CD14-positive monocyte (primary cell): ENCODE results near the gene RAB40B. TPM values are rescaled to one million over a fixed set of nuclear protein-coding genes. Genes with fewer than 3 reads are reported as not detected.

Experiments used
- DNase-seq, 3 donors: peaks; one replicate each; pipeline ENCODE4 v3.0.0-alpha.2; 2011 to 2022
- H2AFZ ChIP-seq: 2 replicates; pipeline ENCODE4 v1.6.0; 2012; ENCODE audit warnings: mild to moderate bottlenecking, low read depth, low read length, inconsistent platforms; ENCODE audit not compliant: insufficient read depth, poor library complexity, severe bottlenecking
- H3K27ac ChIP-seq, 2 donors: 1 replicate in 1 of 2; 2 replicates in 1 of 2; pipeline ENCODE4 v1.5.1; 2012 to 2013; ENCODE audit warnings: low read length in 2 of 2, control low read depth in 1 of 2, inconsistent platforms in 1 of 2, low read depth in 1 of 2, mild to moderate bottlenecking in 1 of 2
- H3K27me3 ChIP-seq, 2 donors: one replicate each; pipeline versions ENCODE4 v1.6.0 to v1.6.1; 2011 to 2013; ENCODE audit warnings: low read length in 2 of 2; ENCODE audit not compliant: control insufficient read depth in 2 of 2, insufficient read depth in 2 of 2
- H3K36me3 ChIP-seq, 2 donors: replicated peaks in 1 of 2; 1 replicate in 1 of 2; 2 replicates in 1 of 2; pipeline versions ENCODE4 v1.5.1 to v1.6.1; 2012 to 2013; ENCODE audit warnings: low read length in 2 of 2, control low read depth in 1 of 2, inconsistent platforms in 1 of 2, mild to moderate bottlenecking in 1 of 2; ENCODE audit not compliant: insufficient read depth in 2 of 2, control insufficient read depth in 1 of 2
- H3K4me1 ChIP-seq, 2 donors: 1 replicate in 1 of 2; 2 replicates in 1 of 2; pipeline versions ENCODE4 v1.5.1 to v1.6.1; 2012 to 2013; ENCODE audit warnings: low read length in 2 of 2, control low read depth in 1 of 2, inconsistent platforms in 1 of 2, mild to moderate bottlenecking in 1 of 2, moderate library complexity in 1 of 2; ENCODE audit not compliant: insufficient read depth in 2 of 2, control insufficient read depth in 1 of 2
- H3K4me2 ChIP-seq: replicated peaks from 2 replicates; pipeline ENCODE3; 2012; ENCODE audit warnings: low read length, moderate library complexity, mild to moderate bottlenecking; ENCODE audit not compliant: poor library complexity, severe bottlenecking; ENCODE audit errors: extremely low read depth
- H3K4me3 ChIP-seq, 3 experiments: fragments of 200-600 bp in 1 of 3; sonication (generic) in 1 of 3; replicated peaks in 1 of 3; 1 replicate in 2 of 3; 2 replicates in 1 of 3; pipeline ENCODE4 v1.5.1; 2011 to 2013; ENCODE audit warnings: low read length in 3 of 3, mild to moderate bottlenecking in 3 of 3, control low read depth in 2 of 3, low read depth in 2 of 3, inconsistent platforms in 1 of 3, moderate library complexity in 1 of 3
- H3K79me2 ChIP-seq: 2 replicates; pipeline ENCODE4 v1.6.0; 2012; ENCODE audit warnings: mild to moderate bottlenecking, control low read depth, inconsistent platforms, low read length, moderate library complexity; ENCODE audit not compliant: insufficient read depth
- H3K9ac ChIP-seq: 2 replicates; pipeline ENCODE4 v1.6.0; 2017; ENCODE audit warnings: low read length, mild to moderate bottlenecking; ENCODE audit not compliant: insufficient read depth, poor library complexity, severe bottlenecking
- H3K9me3 ChIP-seq, 2 donors: replicated peaks in 1 of 2; 1 replicate in 1 of 2; 2 replicates in 1 of 2; pipeline versions ENCODE4 v1.5.1 to v1.6.1; 2012 to 2013; ENCODE audit warnings: low read length in 2 of 2, control low read depth in 1 of 2; ENCODE audit not compliant: control insufficient read depth in 1 of 2, insufficient read depth in 1 of 2
- H4K20me1 ChIP-seq: 2 replicates; pipeline ENCODE4 v1.6.0; 2012; ENCODE audit warnings: mild to moderate bottlenecking, low read length, control low read depth, moderate library complexity; ENCODE audit not compliant: insufficient read depth
- H3K27ac Mint-ChIP-seq, 7 donors: one replicate each; pipeline ENCODE4 v1.8.0; 2020; ENCODE audit warnings: mild to moderate bottlenecking in 7 of 7, mixed read lengths in 7 of 7, moderate library complexity in 6 of 7, inconsistent platforms in 2 of 7
- H3K27me3 Mint-ChIP-seq, 3 donors: one replicate each; pipeline ENCODE4 v1.8.0; 2021 to 2022; ENCODE audit warnings: low read depth in 3 of 3, mild to moderate bottlenecking in 3 of 3, mixed read lengths in 3 of 3, moderate library complexity in 3 of 3, inconsistent platforms in 1 of 3
- H3K36me3 Mint-ChIP-seq, 2 donors: one replicate each; pipeline ENCODE4 v1.8.0; 2020; ENCODE audit warnings: mixed read lengths in 2 of 2, inconsistent platforms in 1 of 2, mild to moderate bottlenecking in 1 of 2
- H3K4me1 Mint-ChIP-seq: one replicate; pipeline ENCODE4 v1.8.0; 2020; ENCODE audit warnings: mild to moderate bottlenecking, mixed read lengths
- H3K4me3 Mint-ChIP-seq, 2 donors: one replicate each; pipeline ENCODE4 v1.8.0; 2020; ENCODE audit warnings: mild to moderate bottlenecking in 2 of 2, mixed read lengths in 2 of 2, moderate library complexity in 1 of 2
- H3K9me3 Mint-ChIP-seq, 7 donors: one replicate each; pipeline ENCODE4 v1.8.0; 2020 to 2022; ENCODE audit warnings: mixed read lengths in 7 of 7, mild to moderate bottlenecking in 6 of 7, moderate library complexity in 6 of 7, inconsistent platforms in 2 of 7
- CTCF ChIP-seq: fragments of 200-600 bp; IDR thresholded peaks from one replicate; pipeline ENCODE4 v1.8.0; 2022; ENCODE audit warnings: antibody characterized with exemption, mild to moderate bottlenecking
- WGBS: methylation state at CpG from one replicate; pipeline ENCODE4 v1.1.5; 2013; ENCODE audit warnings: missing lambda C conversion rate; ENCODE audit not compliant: insufficient coverage; 5-methylcytosine and 5-hydroxymethylcytosine counted together
- intact Hi-C, 2 donors: fragments of 100-400 bp; cut with micrococcal nuclease; formaldehyde crosslinking; loops; one replicate each; pipeline versions ENCODE4 v1.15.0 to v1.15.1; 2023
- polyA plus RNA-seq, 3 donors: library from polyadenylated mRNA; depleted of rRNA in 1 of 3; unstranded in 2 of 3; stranded (reverse) in 1 of 3; fragments of 300-500 nt in 2 of 3; fragments of >200 nt in 1 of 3; fragmentation: Illumina TruSeq in 2 of 3; gene quantifications; 1 replicate in 2 of 3; 2 replicates in 1 of 3; pipeline ENCODE4 v1.2.3, GENCODE V29; 2012 to 2021

The RAB40B gene
- polyA plus RNA-seq, 3 donors, result 0.75 to 2.2 (median 0.95) TPM

- Mint-ChIP-seq H3K27ac (peak overlapping the region in 1 of 7 donors; percentile 4), H3K27me3 (peaks cover 0 to 8% (median 4%) of the 10 kb centered on the region in 3 donors), H3K36me3 (peaks cover 40 to 52% of the 10 kb centered on the region in 2 donors), H3K4me1 (peaks cover 20% of the 10 kb centered on the region), H3K4me3 (no peak overlapping the region), H3K9me3 (no peaks in the 10 kb centered on the region)
- intact Hi-C loops, result no loop called here
- Histone ChIP-seq H3K4me2 (no peak overlapping the region), H3K4me1 (peaks cover 17 to 20% of the 10 kb centered on the region in 2 donors), H3K27me3 (no peaks in the 10 kb centered on the region), H3K4me3 (no peak overlapping the region), H3K27ac (no peak overlapping the region), H2AFZ (no peak overlapping the region), H3K9ac (no peak overlapping the region), H4K20me1 (no peaks in the 10 kb centered on the region), H3K79me2 (peaks cover 13% of the 10 kb centered on the region), H3K36me3 (peaks cover 35 to 37% of the 10 kb centered on the region in 2 donors), H3K9me3 (no peaks in the 10 kb centered on the region)
- DNase-seq, result no peak
- TF ChIP-seq CTCF, result no peak
- WGBS, result 93% methylated on average over 16 of the region's 19 CpGs
These were observed 21.7 kb upstream of the RAB40B start for GRCh38 chr17:82720204-82720603.

- Histone ChIP-seq H2AFZ (no peak overlapping the region), H3K9me3 (no peaks in the 10 kb centered on the region), H3K9ac (no peak overlapping the region), H4K20me1 (no peaks in the 10 kb centered on the region), H3K4me3 (no peak overlapping the region), H3K27me3 (no peaks in the 10 kb centered on the region), H3K4me2 (no peak overlapping the region), H3K27ac (no peak overlapping the region), H3K4me1 (peaks cover 17 to 20% of the 10 kb centered on the region in 2 donors), H3K79me2 (peaks cover 13% of the 10 kb centered on the region), H3K36me3 (peaks cover 33 to 37% of the 10 kb centered on the region in 2 donors)
- intact Hi-C loops, result loop anchor here (5.0 kb wide), 2 partner anchors 33 to 72 kb away; partner anchors contain the start of genes TBCD (in 1 of the 2) and WDR45B (in 1 of the 2)
- no peak for DNase-seq
- peaks cover 20% of the 10 kb centered on the region for H3K4me1 Mint-ChIP-seq
- 100% methylated on average over 16 of the region's 18 CpGs for WGBS
- H3K27me3 Mint-ChIP-seq, result peaks cover 2 to 10% (median 4%) of the 10 kb centered on the region in 3 donors
- no peak overlapping the region for H3K27ac Mint-ChIP-seq
- H3K9me3 Mint-ChIP-seq, result peaks cover 0 to 2% (median 0%) of the 10 kb centered on the region in 7 donors
- no peak for TF ChIP-seq CTCF
- no peak overlapping the region for H3K4me3 Mint-ChIP-seq
- peaks cover 39 to 46% of the 10 kb centered on the region in 2 donors for H3K36me3 Mint-ChIP-seq
These were observed 20.6 kb upstream of the RAB40B start for GRCh38 chr17:82718986-82719685.
